NOMO-1 treated with dmso at 0.1 percent for 144 hours (cell line): ENCODE data around the gene SGPL1.
"Not testable (repeated sequence)": the region's sequence is repeated elsewhere in the genome, so short reads cannot be mapped to it uniquely, and the experiment has no call there.

ENCODE experiments used
- DNase-seq: peaks from one replicate; lab custom pipeline; 2025; ENCODE audit not compliant: unreplicated experiment; lab: John Stamatoyannopoulos, UW

The SGPL1 gene

GRCh38 chr10:70918851-70919530 is 103.2 kb downstream of the SGPL1 start:
- DNase-seq = no peak

- DNase-seq = not testable (repeated sequence)
Observed at GRCh38 chr10:70919906-70920305, 104.2 kb downstream of the SGPL1 start.

- no peak for DNase-seq
Observed at GRCh38 chr10:70920519-70920918, 104.8 kb downstream of the SGPL1 start.

- DNase-seq = no peak
Observed at GRCh38 chr10:70921285-70921684, 105.5 kb downstream of the SGPL1 start.

- no peak for DNase-seq
Observed at GRCh38 chr10:70923696-70924095, 107.9 kb downstream of the SGPL1 start.

- no peak for DNase-seq
Observed at GRCh38 chr10:70925377-70926225, 109.9 kb downstream of the SGPL1 start.

GRCh38 chr10:70926226-70927000 is 110.7 kb downstream of the SGPL1 start:
- DNase-seq = no peak

GRCh38 chr10:70927189-70927943 is 111.6 kb downstream of the SGPL1 start:
- no peak for DNase-seq

GRCh38 chr10:70928140-70928539 is 112.4 kb downstream of the SGPL1 start:
- no peak for DNase-seq

- no peak for DNase-seq
Observed at GRCh38 chr10:70930263-70931000, 114.7 kb downstream of the SGPL1 start.
